ENCODE results near the gene MEGF11.

DNA sequence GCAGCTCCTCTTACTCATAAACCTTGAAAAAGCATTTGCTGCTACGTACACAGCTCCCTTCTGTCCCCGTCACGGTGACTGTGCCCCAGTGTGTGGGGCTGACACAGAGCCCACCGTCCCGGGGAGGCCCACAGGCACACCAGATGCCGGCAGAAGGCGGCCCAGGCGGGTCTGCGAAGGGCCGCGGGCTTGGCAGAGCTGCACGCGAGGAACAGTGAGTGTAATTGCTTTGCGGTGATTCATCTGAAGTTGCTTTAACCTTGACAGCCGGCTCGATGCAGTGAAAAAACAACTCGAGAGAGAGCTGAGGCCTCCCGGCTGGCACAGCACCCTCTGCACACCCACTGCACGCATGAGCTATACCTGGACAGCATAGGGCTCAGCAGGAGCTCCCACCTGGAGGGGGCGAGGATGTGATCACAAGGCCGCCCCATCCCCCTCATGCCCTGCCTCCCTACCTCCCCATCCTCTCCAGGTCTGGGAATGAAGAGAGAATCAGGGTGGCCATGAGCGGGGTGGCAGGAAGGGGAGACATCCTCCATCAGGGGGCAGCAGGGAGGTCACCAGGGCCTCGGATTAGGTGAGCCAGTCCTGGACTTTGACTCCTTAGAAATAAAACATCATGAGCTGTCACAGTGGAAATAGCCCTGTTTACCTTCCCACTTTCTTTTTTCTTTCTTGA is 172.7 kb downstream of the MEGF11 start:
- TF ChIP-seq, protein P1, sequence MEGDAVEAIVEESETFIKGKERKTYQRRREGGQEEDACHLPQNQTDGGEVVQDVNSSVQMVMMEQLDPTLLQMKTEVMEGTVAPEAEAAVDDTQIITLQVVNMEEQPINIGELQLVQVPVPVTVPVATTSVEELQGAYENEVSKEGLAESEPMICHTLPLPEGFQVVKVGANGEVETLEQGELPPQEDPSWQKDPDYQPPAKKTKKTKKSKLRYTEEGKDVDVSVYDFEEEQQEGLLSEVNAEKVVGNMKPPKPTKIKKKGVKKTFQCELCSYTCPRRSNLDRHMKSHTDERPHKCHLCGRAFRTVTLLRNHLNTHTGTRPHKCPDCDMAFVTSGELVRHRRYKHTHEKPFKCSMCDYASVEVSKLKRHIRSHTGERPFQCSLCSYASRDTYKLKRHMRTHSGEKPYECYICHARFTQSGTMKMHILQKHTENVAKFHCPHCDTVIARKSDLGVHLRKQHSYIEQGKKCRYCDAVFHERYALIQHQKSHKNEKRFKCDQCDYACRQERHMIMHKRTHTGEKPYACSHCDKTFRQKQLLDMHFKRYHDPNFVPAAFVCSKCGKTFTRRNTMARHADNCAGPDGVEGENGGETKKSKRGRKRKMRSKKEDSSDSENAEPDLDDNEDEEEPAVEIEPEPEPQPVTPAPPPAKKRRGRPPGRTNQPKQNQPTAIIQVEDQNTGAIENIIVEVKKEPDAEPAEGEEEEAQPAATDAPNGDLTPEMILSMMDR (IDR thresholded peaks at IDR 0.05): no peak
- TF ChIP-seq EP300 (IDR thresholded peaks at IDR 0.05): no peak
